Measurements from ENCODE around the gene LGALS3.

LGALS3 gene

GRCh38 chr14:55103005-55103640 lies 25.9 kb upstream of the LGALS3 start:
- TF ChIP-seq ZFX (IDR thresholded peaks at IDR 0.05; ENCODE audit: borderline replicate concordance) (no peak), CTCF (IDR thresholded peaks at IDR 0.05) (no peak)
- peak overlapping the region; percentile 69 for H3K27ac ChIP-seq

GRCh38 chr14:55103971-55104954 lies 24.8 kb upstream of the LGALS3 start:
- no peak for TF ChIP-seq ZFX (IDR thresholded peaks at IDR 0.05; ENCODE audit: borderline replicate concordance)
- TF ChIP-seq CTCF (IDR thresholded peaks at IDR 0.05): no peak
- peak overlapping the region; percentile 69 for H3K27ac ChIP-seq

GRCh38 chr14:55105991-55106390 lies 23.1 kb upstream of the LGALS3 start:
- no peak overlapping the region for H3K27ac ChIP-seq
- TF ChIP-seq ZFX (IDR thresholded peaks at IDR 0.05; ENCODE audit: borderline replicate concordance) (no peak), CTCF (IDR thresholded peaks at IDR 0.05) (no peak)

- no peak overlapping the region for H3K27ac ChIP-seq
- TF ChIP-seq ZFX (IDR thresholded peaks at IDR 0.05; ENCODE audit: borderline replicate concordance) (no peak), CTCF (IDR thresholded peaks at IDR 0.05) (no peak)
Observed at GRCh38 chr14:55107766-55108554, 21.1 kb upstream of the LGALS3 start.

- TF ChIP-seq CTCF (IDR thresholded peaks at IDR 0.05) (no peak), ZFX (IDR thresholded peaks at IDR 0.05; ENCODE audit: borderline replicate concordance) (no peak)
- H3K27ac ChIP-seq: no peak overlapping the region
Observed at GRCh38 chr14:55109836-55110235, 19.2 kb upstream of the LGALS3 start.

- H3K27ac ChIP-seq: no peak overlapping the region
- no peak for TF ChIP-seq ZFX (IDR thresholded peaks at IDR 0.05; ENCODE audit: borderline replicate concordance)
- TF ChIP-seq CTCF (IDR thresholded peaks at IDR 0.05): no peak
Observed at GRCh38 chr14:55111122-55111708, 17.8 kb upstream of the LGALS3 start.
